DMS153 treated with DMSO at 0.1 percent for 48 hours (cell line): ENCODE data around the gene PAFAH2.
"Not testable (repeated sequence)": the region's sequence is repeated elsewhere in the genome, so short reads cannot be mapped to it uniquely, and the experiment has no call there.

Experiments
- DNase-seq: peaks from one replicate; lab custom pipeline; 2025; ENCODE audit not compliant: unreplicated experiment; lab: John Stamatoyannopoulos, UW

PAFAH2 gene

DNA sequence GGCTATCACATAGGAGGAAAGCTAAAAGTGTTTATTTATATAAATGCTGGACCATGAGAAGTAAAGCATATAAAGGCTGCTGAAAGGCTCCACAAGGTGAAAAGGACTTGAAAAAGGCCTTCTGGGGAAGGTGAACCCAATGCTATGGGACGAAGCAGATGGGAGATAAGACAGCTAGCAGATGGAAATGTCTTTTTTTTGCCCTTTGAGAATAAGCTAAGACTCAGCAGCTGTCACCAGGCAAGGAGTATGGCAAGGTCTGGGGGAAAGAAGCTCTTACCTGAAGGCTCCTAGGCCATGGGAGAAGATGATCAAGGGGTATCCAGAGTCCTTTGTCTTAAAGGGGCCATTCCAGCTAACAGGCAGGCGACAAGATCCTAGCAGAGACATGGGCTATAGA, 9.9 kb downstream of the PAFAH2 start:
- no peak for DNase-seq

DNA sequence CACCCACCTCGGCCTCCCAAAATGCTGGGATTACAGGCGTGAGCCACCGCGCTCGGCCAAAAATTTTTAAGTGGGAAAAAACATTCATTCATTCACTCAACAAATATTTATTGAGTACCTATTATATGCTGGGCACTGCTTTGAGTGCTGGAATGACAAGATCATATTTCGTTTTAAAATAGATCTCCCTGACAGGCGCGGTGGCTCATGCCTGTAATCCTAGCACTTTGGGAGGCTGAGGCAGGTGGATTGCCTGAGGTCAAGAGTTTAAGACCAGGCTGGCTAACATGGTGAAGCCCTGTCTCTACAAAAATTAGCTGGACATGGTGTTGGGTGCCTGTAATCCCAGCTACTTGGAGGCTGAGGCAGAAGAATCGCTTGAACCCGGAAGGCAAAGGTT, 11.1 kb downstream of the PAFAH2 start:
- not testable (repeated sequence) for DNase-seq

DNA sequence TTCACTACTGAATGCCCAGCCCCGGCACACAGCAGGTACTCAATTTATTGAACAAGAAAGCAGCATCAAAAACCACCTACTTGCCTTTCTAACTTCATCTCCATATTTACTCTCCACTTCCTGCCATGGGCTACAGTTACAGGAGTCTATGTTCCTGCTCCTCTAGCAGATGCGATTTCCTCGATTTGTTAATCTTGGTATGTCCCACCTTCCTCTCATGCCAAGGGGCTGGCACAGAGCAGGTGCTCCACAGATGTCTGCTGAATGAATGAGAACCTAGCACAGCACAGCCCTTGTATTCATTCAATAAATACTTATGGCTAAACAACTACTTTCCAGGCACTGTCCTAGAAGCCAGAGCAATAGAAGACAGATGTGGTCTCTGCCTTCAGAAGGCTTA, 12.2 kb downstream of the PAFAH2 start:
- DNase-seq = no peak

DNA sequence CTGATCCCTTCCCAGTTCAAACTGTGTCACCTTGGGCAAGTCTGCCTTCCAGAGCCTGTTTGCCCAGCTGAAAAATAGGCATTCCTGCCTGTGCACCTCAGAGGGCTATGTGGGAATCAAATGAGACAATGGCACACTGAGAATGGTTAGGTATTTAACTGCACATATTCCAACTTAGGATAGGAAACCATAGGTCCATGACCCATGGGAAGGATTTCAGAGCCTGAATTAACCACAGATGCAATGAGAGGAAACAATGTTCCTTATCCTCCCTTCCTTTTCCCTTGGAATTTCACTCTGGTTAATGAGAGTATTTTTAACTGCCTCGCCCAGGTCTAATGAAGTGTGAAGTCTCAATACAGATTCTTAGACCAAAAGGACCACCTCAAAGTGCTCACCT, 12.7 kb downstream of the PAFAH2 start:
- no peak for DNase-seq

DNA sequence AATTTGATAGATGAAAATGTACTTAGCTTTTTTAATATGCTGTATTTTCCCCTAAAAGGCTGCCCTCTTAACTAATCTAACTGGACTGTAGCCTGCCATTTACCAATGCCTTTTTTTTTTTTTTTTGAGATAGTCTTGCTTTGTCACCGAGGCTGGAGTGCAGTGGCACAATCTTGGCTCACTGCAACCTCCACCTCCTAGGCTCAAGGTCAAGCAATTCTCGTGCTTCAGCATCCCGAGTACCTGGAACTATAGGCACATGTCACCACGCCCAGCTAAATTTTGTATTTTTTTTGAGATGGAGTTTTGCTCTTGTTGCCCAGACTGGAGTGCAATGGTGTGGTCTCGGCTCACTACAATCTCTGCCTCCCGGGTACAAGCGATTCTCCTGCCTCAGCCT, 18.7 kb downstream of the PAFAH2 start:
- no peak for DNase-seq

DNA sequence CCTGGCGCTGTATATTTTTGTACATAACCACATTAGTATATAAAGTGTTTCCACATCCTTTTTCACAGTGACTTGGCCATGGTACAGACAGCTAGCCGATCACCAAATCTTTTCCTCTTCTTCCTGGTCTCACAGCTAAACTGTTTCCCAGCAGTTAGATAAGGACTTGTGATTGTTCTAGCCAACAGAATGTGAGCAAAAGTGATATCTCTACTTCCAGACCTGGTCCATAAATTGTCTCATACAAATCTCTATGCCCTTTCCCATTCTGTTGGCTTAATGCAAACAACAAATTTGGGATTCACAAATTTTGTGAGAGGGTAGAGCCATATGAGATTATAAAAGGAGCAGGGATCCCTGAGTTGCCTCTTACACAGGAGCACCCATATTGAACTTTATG, 19.5 kb downstream of the PAFAH2 start:
- no peak for DNase-seq

DNA sequence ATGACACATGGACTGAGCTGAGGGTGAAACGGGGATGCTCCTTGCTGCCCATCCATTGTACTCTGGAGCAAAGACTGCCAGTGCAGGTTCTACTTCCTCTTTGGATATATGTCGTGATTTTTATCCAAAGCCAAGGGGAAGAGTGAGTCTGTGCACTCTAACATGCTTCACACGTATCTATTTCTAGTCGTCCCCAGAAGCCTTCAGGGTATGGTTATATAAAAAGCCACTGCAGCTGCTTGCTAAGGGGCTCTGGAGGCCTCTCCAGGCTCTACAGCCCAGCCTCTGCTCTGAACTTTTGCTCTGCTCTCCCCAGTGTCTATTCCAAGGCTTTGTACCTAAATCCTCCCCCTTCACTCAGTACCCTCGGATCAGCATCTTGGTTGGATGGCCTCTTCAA, 20.1 kb downstream of the PAFAH2 start:
- DNase-seq = no peak

DNA sequence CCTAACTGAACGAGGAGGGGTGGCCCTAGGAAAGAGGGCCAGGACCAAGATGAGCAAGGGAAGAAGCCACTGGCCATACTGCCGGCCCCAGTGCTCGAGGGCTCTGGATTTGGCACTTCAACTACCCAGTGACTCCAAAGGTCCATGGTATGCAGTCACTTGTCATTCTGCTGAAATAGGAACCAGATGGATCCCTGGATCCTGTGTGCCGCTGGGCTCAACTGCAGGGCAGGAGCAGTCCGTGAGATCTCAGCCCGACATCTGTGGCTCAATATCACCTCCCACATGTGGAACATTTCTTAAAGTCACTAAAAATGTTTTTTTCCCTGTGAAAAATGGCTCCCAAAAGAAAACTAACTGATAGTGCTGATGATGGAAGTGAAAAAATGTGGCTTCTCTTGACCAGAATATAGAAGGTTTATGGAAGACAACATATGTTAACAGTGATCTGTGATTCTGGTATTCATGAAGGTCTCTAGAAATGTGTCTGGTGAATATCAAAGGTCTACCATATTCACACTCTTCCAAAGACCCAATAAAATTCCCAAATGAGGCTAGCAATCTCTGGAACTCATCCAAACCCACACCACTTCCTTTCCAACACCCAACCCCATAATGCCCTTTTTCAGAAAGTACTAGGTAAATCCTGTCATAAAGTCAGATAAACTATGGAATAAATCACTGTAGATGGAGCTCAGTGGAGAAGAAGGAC, 24.1 kb downstream of the PAFAH2 start:
- no peak for DNase-seq

DNA sequence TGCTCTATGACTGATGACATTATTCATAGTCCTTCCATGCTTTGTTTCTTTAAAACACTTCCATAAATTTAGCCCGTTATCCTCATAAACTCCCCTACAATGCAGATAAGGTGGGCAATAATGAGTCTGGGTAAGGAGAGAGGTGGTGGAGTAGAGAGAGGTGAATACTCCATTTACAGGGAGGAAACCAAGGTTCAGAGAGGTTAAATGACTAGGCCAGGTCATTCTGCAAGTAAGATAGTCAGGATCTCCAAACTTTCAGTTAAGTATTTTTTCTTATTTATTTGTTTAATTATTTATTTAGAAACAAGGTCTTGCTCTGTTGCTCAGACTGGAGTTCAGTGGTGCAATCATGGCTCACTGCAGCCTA, 26.1 kb downstream of the PAFAH2 start:
- DNase-seq = no peak

DNA sequence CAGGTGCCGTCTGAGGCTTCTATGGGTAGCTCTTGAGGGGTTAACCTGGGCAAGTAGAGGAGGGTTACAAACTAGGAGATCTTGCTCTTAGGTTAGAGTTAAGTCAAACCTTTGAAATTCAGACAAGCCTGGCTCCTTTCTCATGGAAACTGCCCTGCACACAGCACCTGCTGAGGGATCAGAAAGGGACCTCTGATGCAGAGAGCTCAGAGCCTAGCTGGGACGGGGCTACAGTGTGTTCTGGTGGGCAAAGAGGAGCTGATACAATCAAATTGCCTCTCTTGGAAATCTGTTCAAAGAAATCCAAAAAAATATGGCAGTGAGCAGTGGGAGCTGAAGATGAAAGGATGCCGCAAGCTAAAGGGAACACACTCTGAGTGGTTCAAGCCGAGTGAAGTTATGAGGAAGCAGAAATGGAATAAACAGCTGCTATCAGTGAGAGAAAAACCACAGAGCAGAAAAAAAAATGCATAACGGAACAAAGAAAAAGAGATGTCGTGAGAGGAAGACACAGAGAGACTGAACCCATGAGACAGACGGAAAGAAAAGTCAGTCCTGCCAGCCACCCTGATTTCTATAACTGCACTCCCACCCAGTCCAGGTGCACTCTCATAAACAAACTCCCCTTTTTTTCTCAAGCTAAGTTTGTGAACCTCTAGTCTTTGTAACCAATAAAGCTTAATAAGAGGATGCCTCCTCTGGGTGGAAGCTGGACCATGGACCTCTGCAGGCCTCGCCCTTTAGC, 26.6 kb downstream of the PAFAH2 start:
- DNase-seq = no peak

DNA sequence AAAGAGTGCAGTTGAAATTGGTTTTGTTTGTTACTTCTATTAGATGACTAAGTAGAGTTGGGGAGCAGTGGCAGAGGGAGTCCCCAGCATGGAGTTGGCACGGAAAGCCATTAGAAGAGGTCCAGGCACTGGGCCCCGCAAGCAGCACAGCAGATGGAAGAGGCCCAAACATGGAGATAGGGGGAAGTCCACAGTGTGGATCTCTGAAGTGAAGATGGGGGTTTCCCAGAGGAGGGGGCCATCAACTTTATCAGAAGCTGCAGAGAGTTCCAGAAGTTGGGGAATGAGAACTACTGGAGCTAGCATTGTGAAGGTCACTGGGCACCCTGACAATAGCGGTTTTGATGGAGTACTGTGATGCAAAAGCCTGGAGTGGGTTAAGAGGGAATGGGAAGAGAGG, 30.6 kb downstream of the PAFAH2 start:
- no peak for DNase-seq

DNA sequence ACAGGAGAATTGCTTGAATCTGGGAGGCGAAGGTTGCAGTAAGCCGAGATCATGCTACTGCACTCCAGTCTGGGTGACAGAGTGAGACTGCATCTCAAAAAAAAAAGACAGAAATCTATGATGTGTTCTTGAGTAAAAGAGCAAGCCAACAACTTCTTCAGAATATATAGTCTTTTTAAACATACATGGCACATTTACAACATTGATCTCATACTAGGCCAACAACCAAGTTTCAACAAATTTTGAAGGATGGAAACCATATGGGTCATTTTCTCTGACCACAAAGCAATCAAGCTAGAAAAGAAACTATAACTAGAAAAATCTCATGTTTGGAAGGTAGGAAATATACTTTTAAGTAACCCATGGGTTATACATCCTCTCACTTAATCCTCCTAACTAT, 38.3 kb downstream of the PAFAH2 start:
- DNase-seq = no peak

DNA sequence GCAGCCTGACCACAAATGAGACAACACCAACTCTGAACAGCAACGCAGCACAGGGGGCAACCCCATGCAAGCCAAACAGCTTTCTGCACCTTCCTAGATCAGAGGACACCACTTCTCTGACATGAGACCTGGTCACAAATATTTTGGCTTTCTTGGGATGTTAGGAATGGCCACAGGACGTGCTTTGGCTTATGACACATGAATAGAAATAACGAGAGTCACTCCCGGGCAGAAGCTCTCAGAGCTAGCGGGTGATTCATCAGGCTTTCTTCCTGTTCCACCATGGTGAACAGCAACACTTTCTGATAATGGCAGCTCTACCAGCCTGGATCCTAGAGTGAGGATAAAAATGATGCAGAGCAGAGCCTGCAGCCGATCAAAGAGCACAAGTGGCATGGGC, 39.4 kb downstream of the PAFAH2 start:
- no peak for DNase-seq

DNA sequence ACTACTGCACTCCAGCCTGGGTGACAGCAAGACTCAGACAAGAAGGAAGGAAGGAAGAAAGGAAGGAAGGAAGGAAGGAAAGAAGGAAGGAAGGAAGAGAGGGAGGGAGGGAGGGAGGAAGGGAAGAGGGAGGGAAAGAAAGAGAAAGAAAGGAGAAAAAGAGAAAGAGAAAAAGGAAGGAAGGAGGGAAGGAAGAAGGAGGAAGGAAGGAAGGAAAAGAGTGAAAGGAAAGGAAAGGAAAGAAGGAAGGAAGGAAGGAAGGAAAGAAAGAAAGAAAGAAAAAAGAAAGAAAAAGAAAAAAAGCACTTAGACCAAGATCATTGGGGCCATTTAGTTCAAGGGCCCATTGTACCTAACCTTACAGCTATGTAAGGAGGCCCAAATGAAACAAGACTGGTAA, 42.3 kb downstream of the PAFAH2 start:
- DNase-seq = no peak

DNA sequence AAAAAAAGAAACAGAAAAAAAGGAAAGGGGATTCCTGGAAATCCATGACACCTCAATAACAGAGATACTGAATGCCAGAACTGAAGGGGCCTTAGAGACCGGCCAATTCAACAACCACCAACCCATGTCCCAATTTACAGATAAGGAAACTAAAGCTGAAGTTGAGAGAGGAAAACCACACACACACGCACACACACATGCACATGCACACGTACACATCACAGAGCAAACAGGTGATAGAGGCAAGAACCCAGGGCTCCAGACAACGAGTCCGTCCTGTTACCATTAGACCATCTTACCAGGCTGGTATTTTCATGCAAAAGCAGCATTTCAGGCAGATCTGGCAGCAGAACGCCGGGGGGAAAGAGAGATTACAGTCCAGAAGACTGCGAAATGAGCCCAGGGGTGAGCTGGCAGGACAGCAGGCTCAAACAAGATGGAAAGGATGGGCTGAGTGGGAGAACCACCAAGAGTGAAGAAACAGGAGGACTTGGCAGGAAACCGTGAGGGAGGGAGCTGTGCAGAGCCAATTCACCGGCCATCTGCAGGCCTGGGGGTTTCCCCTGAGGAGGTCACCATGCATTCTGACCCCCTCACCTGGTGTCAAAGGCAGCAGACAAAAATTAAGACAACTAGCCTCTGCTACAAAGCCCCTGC, 43.5 kb downstream of the PAFAH2 start:
- no peak for DNase-seq

DNA sequence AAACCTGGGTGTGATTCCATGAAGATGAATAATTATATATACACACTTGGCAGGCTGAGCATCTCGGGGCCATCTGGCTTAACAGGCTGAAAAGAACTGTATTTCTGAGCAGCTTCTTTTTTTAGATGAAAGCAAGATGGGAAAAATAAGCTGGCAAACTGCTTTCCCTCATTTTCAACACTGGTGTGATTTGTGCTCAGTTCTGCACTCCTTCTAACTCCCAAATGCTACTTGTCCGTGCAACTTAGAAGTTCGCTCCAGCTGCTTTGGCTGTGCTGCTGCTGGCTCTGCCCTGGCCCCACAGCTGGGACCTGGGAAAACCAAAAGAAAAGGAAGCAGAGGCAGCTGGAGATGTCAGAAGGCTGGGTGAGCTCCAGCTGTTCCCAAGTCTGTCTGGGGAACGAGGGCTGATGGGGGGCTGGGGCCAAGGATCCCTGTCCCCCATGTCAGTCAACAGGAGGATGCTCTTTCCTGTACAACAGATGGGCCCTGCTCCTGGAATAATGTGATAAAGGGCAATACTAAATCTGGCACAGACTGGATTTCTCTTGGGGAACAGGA, 44.9 kb downstream of the PAFAH2 start:
- no peak for DNase-seq

DNA sequence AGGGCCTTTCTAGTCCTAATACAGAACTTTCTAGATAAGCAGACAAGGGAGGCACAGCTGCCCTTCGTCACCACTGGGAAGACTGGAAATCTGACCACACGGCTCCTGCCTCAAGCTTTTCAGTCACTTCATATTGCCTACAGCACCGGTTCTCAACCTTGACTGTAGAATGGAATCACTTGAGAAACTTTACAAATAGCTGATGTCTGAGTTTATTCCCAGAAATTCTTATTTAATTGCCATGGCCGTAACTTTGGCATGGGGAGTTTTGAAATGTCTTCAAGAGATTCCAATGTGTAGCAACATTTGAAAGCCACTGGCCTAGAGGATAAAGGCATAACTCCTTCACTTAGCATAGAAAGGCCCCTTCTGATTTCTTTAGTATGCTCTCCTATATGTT, 49.2 kb downstream of the PAFAH2 start:
- no peak for DNase-seq

DNA sequence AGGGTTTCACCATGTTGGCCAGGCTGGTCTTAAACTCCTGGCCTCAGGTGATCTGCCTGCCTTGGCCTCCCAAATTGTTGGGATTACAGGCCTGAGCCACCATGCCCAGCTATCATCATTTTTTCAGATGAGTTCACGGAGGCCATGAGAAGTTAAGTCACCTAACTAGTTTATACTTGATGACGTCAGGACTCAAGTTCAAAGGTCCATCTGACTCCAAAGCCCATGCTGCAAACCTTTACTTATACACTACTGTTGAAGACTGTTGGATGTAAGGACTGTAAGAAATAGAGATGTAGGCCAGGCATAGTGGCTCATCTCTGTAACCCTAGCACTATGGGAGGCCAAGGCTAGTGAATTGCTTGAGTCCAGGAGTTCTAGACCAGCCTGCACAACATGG, 50.8 kb downstream of the PAFAH2 start:
- DNase-seq = no peak

DNA sequence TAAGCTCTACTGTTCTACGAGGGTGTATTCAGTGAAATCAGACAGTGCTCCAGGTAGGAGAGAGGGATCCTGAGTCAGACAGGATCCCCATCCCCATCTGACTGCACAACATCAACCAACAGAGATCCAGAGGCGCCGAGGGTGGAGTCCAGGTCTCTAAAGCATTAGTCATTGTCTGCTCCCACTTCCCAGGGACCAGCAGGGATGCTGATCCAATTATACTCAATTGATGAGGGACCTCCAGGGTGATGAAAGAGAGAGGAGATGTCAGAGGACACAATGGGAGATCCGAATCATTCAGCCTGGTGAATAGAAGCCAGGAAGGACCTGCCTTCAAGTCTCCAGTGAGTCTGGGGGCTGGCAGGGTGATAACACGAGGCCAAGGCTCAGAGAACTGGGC, 52.1 kb downstream of the PAFAH2 start:
- DNase-seq = no peak

DNA sequence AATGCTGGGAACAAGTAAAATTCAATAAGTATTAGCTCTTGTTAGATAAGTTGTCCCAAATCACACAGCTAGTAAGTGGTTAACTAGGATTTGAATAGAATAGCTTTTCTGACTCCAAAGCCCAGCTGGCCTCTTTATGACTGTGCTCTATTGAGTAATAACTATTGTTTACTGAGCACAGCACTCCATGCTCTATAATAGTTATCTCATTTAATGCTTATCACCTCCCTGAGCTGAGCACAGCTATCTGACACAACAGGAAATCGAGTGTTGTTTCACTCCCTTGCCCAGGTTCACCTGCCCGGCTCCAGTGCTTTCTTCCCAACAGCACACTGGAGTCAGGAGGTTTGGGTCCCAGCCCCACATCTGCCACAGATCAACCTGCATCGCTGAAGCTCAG, 52.9 kb downstream of the PAFAH2 start:
- DNase-seq = no peak

DNA sequence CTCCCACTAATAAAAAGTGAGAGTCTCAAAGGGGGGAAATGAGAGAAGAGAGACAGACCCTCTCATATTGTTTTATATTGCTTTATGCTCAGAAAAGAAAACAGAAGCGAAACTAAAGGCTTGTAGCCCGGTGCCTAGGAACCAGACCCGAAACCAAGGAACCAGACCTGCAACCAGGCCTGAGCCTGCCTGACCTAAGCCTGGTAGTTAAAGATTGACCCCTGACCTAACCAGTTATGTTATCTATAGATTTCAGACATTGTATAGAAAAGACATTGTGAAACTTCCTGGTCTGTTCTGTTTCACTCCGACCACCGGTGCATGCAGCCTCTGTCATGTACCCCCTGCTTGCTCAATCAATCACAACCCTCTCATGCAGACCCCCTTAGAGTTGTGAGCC, 54.4 kb downstream of the PAFAH2 start:
- DNase-seq = not testable (repeated sequence)

DNA sequence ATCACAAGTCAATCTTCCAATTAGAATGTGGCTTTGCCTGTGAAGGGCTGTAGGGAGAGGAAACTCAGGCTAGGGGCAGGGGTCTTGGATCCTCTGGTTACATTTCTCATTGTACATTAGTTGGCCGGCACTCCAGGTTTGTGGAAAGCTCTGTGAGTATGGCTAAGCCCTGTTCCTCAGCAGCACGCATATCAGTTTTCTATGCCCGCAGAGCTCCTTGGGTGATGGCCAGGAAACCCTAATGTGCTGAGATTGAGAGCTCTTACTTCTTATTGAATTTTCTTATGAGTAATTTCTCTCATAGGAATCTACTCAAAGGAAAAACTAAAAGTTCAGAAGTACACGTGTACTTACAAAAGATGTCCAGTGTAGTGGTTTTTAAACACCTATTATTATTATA, 60.9 kb downstream of the PAFAH2 start:
- DNase-seq = no peak
